ENCODE results near the gene ABHD1.
A peak's percentile ranks its signal among the peaks of the same experiment; 100 is the strongest.
"Not testable (repeated sequence)": the region's sequence is repeated elsewhere in the genome, so short reads cannot be mapped to it uniquely, and the experiment has no call there.

ABHD1 gene

GRCh38 chr2:27111392-27112078 is 12.1 kb upstream of the ABHD1 start:
- not testable (repeated sequence) for DNase-seq

GRCh38 chr2:27115519-27115918 is 8.1 kb upstream of the ABHD1 start:
- no peak for DNase-seq

GRCh38 chr2:27117995-27118524 is 5.6 kb upstream of the ABHD1 start:
- DNase-seq = no peak

- no peak for DNase-seq
Measured at GRCh38 chr2:27118525-27119329, 4.9 kb upstream of the ABHD1 start, which contains the start of gene CGREF1. TSS of gene CGREF1 (minus strand) at chr2:27119128. CDS start at chr2:27104366, 14,762 bp downstream.

- DNase-seq = not testable (repeated sequence)
Measured at GRCh38 chr2:27119330-27119670, 4.3 kb upstream of the ABHD1 start.

- DNase-seq = no peak
Measured at GRCh38 chr2:27121906-27122305, 1.7 kb upstream of the ABHD1 start.

- no peak for DNase-seq
Measured at GRCh38 chr2:27122791-27123190, 824 bp upstream of the ABHD1 start.

- DNase-seq = no peak
Measured at GRCh38 chr2:27125104-27125503, 1.5 kb downstream of the ABHD1 start.

GRCh38 chr2:27126252-27126710 is 2.7 kb downstream of the ABHD1 start:
- no peak for DNase-seq

- no peak for DNase-seq
Measured at GRCh38 chr2:27127883-27128667, 4.5 kb downstream of the ABHD1 start.

- no peak for DNase-seq
Measured at GRCh38 chr2:27128668-27129571, 5.3 kb downstream of the ABHD1 start.

- no peak for DNase-seq
Measured at GRCh38 chr2:27130396-27130795, 6.8 kb downstream of the ABHD1 start.

- no peak for DNase-seq
Measured at GRCh38 chr2:27131429-27131828, 7.8 kb downstream of the ABHD1 start.

- DNase-seq = no peak
Measured at GRCh38 chr2:27133195-27133875, 9.7 kb downstream of the ABHD1 start.

GRCh38 chr2:27133905-27134780 is 10.5 kb downstream of the ABHD1 start, which contains the start of gene PREB:
TSS of gene PREB (minus strand) at chr2:27134636. CDS start at chr2:27134421, 215 bp downstream.
- DNase-seq = peak; percentile 90

- DNase-seq = no peak
Measured at GRCh38 chr2:27134781-27135477, 11.3 kb downstream of the ABHD1 start.

- DNase-seq = no peak
Measured at GRCh38 chr2:27135478-27135955, 11.9 kb downstream of the ABHD1 start.

- DNase-seq = no peak
Measured at GRCh38 chr2:27136751-27137150, 13.1 kb downstream of the ABHD1 start.

GRCh38 chr2:27137322-27137935 is 13.8 kb downstream of the ABHD1 start:
- no peak for DNase-seq
